ENCODE data around the gene CYP24A1. TPM values are rescaled to one million over a fixed set of nuclear protein-coding genes. Genes with fewer than 3 reads are reported as not detected.

CYP24A1 gene
- total and polyA plus RNA-seq, 2 of the 8 experiments (the other 6 are each of a cell fraction or from before 2014, with no cell fraction given): not detected

DNA sequence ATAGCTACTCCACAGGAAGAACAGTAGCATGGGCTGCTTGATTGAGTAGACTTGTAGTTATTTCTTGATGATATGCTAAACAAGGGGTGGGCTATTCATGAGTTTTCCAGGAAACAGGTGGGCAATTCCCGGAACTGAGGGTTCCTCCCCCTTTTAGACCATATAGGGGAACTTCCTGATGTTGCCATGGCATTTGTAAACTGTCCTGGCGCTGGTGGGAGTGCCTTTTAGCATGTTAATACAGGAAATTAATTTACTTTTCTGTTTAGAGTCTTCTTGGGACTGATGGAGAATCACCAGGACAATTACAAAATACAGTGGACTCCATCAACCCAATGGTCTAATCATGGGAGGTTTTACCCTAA is 22.7 kb downstream of the CYP24A1 start:
- Histone ChIP-seq H3K27me3 (replicated peaks in 1 of 4; ENCODE audit: control insufficient read depth in 3 of 4, extremely low read depth in 1 of 4, insufficient read depth in 3 of 4, low read length in 3 of 4) (no peaks in the 10 kb centered on the region), H3K23me2 (ENCODE audit: low read depth, low read length) (no peaks in the 10 kb centered on the region), H3K4me3 (ENCODE audit: extremely low read depth in 1 of 4, insufficient read depth in 2 of 4, low read depth in 3 of 4, low read length in 4 of 4) (no peak overlapping the region), H3K79me2 (ENCODE audit: control insufficient read depth in 1 of 2, insufficient read depth in 2 of 2, low read length in 2 of 2) (no peaks in the 10 kb centered on the region), H3K18ac (ENCODE audit: extremely low read depth, low read length) (no peak overlapping the region), H2BK120ac (replicated peaks; ENCODE audit: low read depth, low read length) (no peak overlapping the region), H2BK15ac (ENCODE audit: low read length) (no peak overlapping the region), H2AK5ac (ENCODE audit: low read depth, low read length) (no peak overlapping the region), H3K14ac (ENCODE audit: insufficient read length) (no peak overlapping the region), H2BK5ac (ENCODE audit: low read depth, low read length) (no peak overlapping the region), H2BK20ac (ENCODE audit: low read length) (no peak overlapping the region), H3K23ac (ENCODE audit: insufficient read length) (no peak overlapping the region), H3K4me2 (ENCODE audit: insufficient read depth in 1 of 2, low read depth in 2 of 2, low read length in 2 of 2) (no peak overlapping the region), H3K27ac (ENCODE audit: low read depth, low read length) (no peak overlapping the region), H2AFZ (ENCODE audit: low read length) (no peak overlapping the region), H2BK12ac (ENCODE audit: low read depth, low read length) (no peak overlapping the region), H3K56ac (replicated peaks; ENCODE audit: insufficient read length, low read depth, low read length) (no peak overlapping the region), H3K36me3 (ENCODE audit: control insufficient read depth in 2 of 4, insufficient read depth in 4 of 4, low read length in 3 of 4) (no peaks in the 10 kb centered on the region), H3K79me1 (ENCODE audit: low read depth, low read length) (no peaks in the 10 kb centered on the region), H3K4me1 (replicated peaks in 1 of 4; ENCODE audit: control insufficient read depth in 3 of 4, insufficient read depth in 4 of 4, low read length in 3 of 4) (no peaks in the 10 kb centered on the region), H3K9me3 (ENCODE audit: insufficient read depth in 2 of 2, low read depth in 1 of 2, low read length in 1 of 2) (no peaks in the 10 kb centered on the region), H4K5ac (ENCODE audit: insufficient read length, low read depth, low read length) (no peak overlapping the region), H3K4ac (replicated peaks; ENCODE audit: insufficient read length, low read depth, low read length) (no peak overlapping the region), H3K9ac (replicated peaks in 1 of 4; ENCODE audit: extremely low read depth in 1 of 4, low read depth in 3 of 4, low read length in 3 of 4) (no peak overlapping the region), H4K8ac (ENCODE audit: extremely low read depth, insufficient read depth, low read length) (no peak overlapping the region), H4K91ac (replicated peaks; ENCODE audit: insufficient read length, low read length) (no peak overlapping the region), H4K20me1 (replicated peaks in 1 of 2; ENCODE audit: control insufficient read depth in 1 of 2, insufficient read depth in 2 of 2, low read length in 2 of 2) (no peaks in the 10 kb centered on the region)
- no peak for FAIRE-seq
- ChIA-PET POLR2A (ENCODE audit: partially characterized antibody) (no interaction called here), CTCF (ENCODE audit: partially characterized antibody) (interaction anchor here (1.1 to 4.2 kb wide), 2 partner anchors 47 to 55 kb away, joined by 3 to 16 read pairs; no protein-coding TSS in a partner anchor)
- WGBS, 2 experiments (ENCODE audit: extremely low coverage in 1 of 2, insufficient coverage in 1 of 2, insufficient read length in 1 of 2, insufficient replicate concordance in 2 of 2, low coverage in 1 of 2, low lambda C conversion rate in 2 of 2, missing lambda C conversion rate in 1 of 2): 90% methylated on average over 2 of the region's 2 CpGs; no CpG with 5 or more reads in 1 of the 2 experiments
- TF ChIP-seq TEAD4 (IDR thresholded peaks at IDR 0.05; ENCODE audit: low read depth, low read length) (no peak), SIX5 (IDR thresholded peaks at IDR 0.05; ENCODE audit: low read depth, low read length) (no peak), HDAC6 (IDR thresholded peaks at IDR 0.05; ENCODE audit: low read depth, low read length) (no peak), BCL11A (IDR thresholded peaks at IDR 0.05; ENCODE audit: low read depth in 2 of 2, low read length in 2 of 2) (no peak), SP1 (IDR thresholded peaks at IDR 0.05; ENCODE audit: low read depth, low read length) (no peak), TAF1 (IDR thresholded peaks at IDR 0.05; ENCODE audit: low read depth, low read length) (no peak), SIN3A (conservative IDR thresholded peaks at IDR 0.05 in 1 of 2, IDR thresholded peaks at IDR 0.05 in 1 of 2; ENCODE audit: low read depth in 1 of 2, low read length in 2 of 2) (no peak), GABPA (IDR thresholded peaks at IDR 0.05; ENCODE audit: borderline replicate concordance, insufficient read depth, low read length) (no peak), ZNF274 (IDR thresholded peaks at IDR 0.05; ENCODE audit: borderline replicate concordance, extremely low read depth, low read length) (no peak), FOSL1 (IDR thresholded peaks at IDR 0.05; ENCODE audit: insufficient read depth, low read depth, low read length) (no peak), CHD1 (IDR thresholded peaks at IDR 0.05; ENCODE audit: low read depth, low read length) (no peak)
- TF ChIP-seq, protein P1, sequence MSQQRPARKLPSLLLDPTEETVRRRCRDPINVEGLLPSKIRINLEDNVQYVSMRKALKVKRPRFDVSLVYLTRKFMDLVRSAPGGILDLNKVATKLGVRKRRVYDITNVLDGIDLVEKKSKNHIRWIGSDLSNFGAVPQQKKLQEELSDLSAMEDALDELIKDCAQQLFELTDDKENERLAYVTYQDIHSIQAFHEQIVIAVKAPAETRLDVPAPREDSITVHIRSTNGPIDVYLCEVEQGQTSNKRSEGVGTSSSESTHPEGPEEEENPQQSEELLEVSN (IDR thresholded peaks at IDR 0.05): no peak
- TF ChIP-seq, protein P2, sequence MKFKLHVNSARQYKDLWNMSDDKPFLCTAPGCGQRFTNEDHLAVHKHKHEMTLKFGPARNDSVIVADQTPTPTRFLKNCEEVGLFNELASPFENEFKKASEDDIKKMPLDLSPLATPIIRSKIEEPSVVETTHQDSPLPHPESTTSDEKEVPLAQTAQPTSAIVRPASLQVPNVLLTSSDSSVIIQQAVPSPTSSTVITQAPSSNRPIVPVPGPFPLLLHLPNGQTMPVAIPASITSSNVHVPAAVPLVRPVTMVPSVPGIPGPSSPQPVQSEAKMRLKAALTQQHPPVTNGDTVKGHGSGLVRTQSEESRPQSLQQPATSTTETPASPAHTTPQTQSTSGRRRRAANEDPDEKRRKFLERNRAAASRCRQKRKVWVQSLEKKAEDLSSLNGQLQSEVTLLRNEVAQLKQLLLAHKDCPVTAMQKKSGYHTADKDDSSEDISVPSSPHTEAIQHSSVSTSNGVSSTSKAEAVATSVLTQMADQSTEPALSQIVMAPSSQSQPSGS (IDR thresholded peaks at IDR 0.05; ENCODE audit: low read length): no peak
- no peak for DNase-seq (ENCODE audit: low read depth in 1 of 2, low spot score in 2 of 2)
